ENCODE results near the gene IPO9.
A peak's percentile ranks its signal among the peaks of the same experiment; 100 is the strongest.

Gene IPO9

DNA sequence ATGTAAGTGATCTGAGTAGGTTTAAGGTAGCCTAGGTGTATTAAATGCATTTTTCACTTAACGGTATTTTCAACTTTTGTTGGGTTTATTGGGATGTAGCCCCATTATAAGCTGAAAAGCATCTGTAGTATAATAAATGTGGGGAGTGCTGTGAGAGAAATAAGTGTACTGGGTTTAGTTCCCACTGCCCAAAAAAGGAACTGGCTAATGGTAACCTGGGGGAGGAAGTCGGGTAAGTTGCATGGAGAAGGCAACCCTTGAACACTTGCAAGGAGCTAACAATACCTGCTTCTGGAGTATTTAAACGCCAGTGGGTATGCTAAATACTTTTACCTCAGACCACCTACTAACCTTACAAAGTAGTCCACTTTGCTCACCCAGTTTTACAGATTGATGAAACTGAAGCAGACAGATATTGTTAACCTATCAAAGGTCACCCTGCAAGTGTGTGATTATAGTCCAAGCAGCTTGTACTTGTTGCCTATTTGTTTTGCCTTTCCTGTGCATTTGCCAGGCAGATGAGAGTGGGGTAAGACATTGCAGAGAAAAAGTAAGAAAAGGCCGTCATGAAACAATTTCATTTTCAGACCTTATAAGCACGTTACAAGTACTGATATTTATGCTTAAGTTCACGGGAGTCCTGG is 52.1 kb downstream of the IPO9 start:
- no peak overlapping the region for H3K4me3 ChIP-seq (ENCODE audit: insufficient read depth in 1 of 2, low read depth in 1 of 2, low read length in 2 of 2)
- no peak overlapping the region for H2BK12ac ChIP-seq (ENCODE audit: low read length in 2 of 2)
- no peak overlapping the region for H4K8ac ChIP-seq (ENCODE audit: low read length)
- no peaks in the 10 kb centered on the region for H3K27me3 ChIP-seq (ENCODE audit: control insufficient read depth in 1 of 2, insufficient read depth in 1 of 2, low read length in 2 of 2)
- H3K9ac ChIP-seq (ENCODE audit: low read length), result no peak overlapping the region
- H3K14ac ChIP-seq (ENCODE audit: low read length in 2 of 2), result no peak overlapping the region
- no peak overlapping the region for H2BK120ac ChIP-seq (ENCODE audit: low read depth, low read length)
- H2AK5ac ChIP-seq (ENCODE audit: low read length, severe bottlenecking), result no peak overlapping the region
- peaks cover 8 to 19% of the 10 kb centered on the region in 2 experiments for H3K36me3 ChIP-seq (ENCODE audit: control insufficient read depth in 1 of 2, insufficient read depth in 2 of 2, low read depth in 1 of 2, low read length in 2 of 2)
- H4K91ac ChIP-seq (ENCODE audit: low read length), result no peak overlapping the region
- 88% methylated on average over 5 of the region's 6 CpGs for WGBS
- H3K4ac ChIP-seq (ENCODE audit: low read depth in 1 of 2, low read length in 2 of 2), result no peak overlapping the region
- no peak overlapping the region for H2BK15ac ChIP-seq (ENCODE audit: low read depth, poor library complexity, severe bottlenecking)
- peaks cover 26% of the 10 kb centered on the region for H3K4me1 ChIP-seq (ENCODE audit: control insufficient read depth, insufficient read depth, low read depth, low read length)
- no peak overlapping the region for H3K23ac ChIP-seq (ENCODE audit: low read length in 2 of 2)
- H3K18ac ChIP-seq (ENCODE audit: low read depth in 1 of 2, low read length in 2 of 2), result no peak overlapping the region
- H3K79me1 ChIP-seq (replicated peaks; ENCODE audit: low read length, poor library complexity, severe bottlenecking), result no peaks in the 10 kb centered on the region
- H3K4me2 ChIP-seq (ENCODE audit: low read length, poor library complexity, severe bottlenecking), result no peak overlapping the region
- H2AFZ ChIP-seq (ENCODE audit: low read depth, low read length), result no peak overlapping the region
- no peaks in the 10 kb centered on the region for H3K9me3 ChIP-seq (ENCODE audit: control insufficient read depth, low read length)
- H2BK5ac ChIP-seq (ENCODE audit: low read depth, low read length, poor library complexity, severe bottlenecking), result no peak overlapping the region
- DNase-seq, result no peak
- H3K27ac ChIP-seq (ENCODE audit: low read length, poor library complexity, severe bottlenecking), result no peak overlapping the region

DNA sequence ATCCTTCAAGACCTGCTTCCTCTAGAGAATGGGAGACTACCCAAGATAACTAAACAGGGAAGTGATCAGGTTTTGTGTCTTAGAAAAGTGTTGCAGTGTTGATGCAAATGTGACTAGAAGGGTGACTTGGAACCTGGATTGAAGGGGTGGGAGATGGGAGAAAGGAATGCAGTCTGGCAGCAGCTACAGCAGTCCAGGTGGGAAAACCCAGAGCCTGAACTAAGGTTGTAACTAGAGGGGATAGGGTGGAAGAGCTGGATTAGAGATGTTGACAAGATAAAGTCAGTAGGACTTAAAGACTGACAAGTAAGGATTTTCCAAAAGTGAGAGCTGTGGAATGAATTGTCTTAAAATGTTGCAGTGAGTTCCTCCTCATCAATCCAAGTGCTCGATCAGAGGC is 52.7 kb downstream of the IPO9 start:
- Histone ChIP-seq H2AK5ac (ENCODE audit: low read length, severe bottlenecking) (no peak overlapping the region), H3K36me3 (ENCODE audit: control insufficient read depth in 1 of 2, insufficient read depth in 2 of 2, low read depth in 1 of 2, low read length in 2 of 2) (peaks cover 4 to 13% of the 10 kb centered on the region in 2 experiments), H3K9ac (ENCODE audit: low read length) (no peak overlapping the region), H2BK5ac (ENCODE audit: low read depth, low read length, poor library complexity, severe bottlenecking) (no peak overlapping the region), H3K23ac (ENCODE audit: low read length in 2 of 2) (no peak overlapping the region), H2BK15ac (ENCODE audit: low read depth, poor library complexity, severe bottlenecking) (no peak overlapping the region), H3K27me3 (ENCODE audit: control insufficient read depth in 1 of 2, insufficient read depth in 1 of 2, low read length in 2 of 2) (no peaks in the 10 kb centered on the region), H3K4me3 (ENCODE audit: insufficient read depth in 1 of 2, low read depth in 1 of 2, low read length in 2 of 2) (no peak overlapping the region), H3K4me1 (ENCODE audit: control insufficient read depth, insufficient read depth, low read depth, low read length) (peaks cover 26% of the 10 kb centered on the region), H2BK120ac (ENCODE audit: low read depth, low read length) (no peak overlapping the region), H3K4me2 (ENCODE audit: low read length, poor library complexity, severe bottlenecking) (no peak overlapping the region), H4K8ac (ENCODE audit: low read length) (no peak overlapping the region), H2BK12ac (ENCODE audit: low read length in 2 of 2) (no peak overlapping the region), H2AFZ (ENCODE audit: low read depth, low read length) (no peak overlapping the region), H3K9me3 (ENCODE audit: control insufficient read depth, low read length) (no peaks in the 10 kb centered on the region), H3K79me1 (replicated peaks; ENCODE audit: low read length, poor library complexity, severe bottlenecking) (no peaks in the 10 kb centered on the region), H3K18ac (ENCODE audit: low read depth in 1 of 2, low read length in 2 of 2) (no peak overlapping the region), H3K14ac (ENCODE audit: low read length in 2 of 2) (no peak overlapping the region), H4K91ac (ENCODE audit: low read length) (no peak overlapping the region), H3K27ac (ENCODE audit: low read length, poor library complexity, severe bottlenecking) (no peak overlapping the region), H3K4ac (ENCODE audit: low read depth in 1 of 2, low read length in 2 of 2) (no peak overlapping the region)
- 100% methylated on average over 1 of the region's 1 CpG for WGBS
- no peak for DNase-seq

DNA sequence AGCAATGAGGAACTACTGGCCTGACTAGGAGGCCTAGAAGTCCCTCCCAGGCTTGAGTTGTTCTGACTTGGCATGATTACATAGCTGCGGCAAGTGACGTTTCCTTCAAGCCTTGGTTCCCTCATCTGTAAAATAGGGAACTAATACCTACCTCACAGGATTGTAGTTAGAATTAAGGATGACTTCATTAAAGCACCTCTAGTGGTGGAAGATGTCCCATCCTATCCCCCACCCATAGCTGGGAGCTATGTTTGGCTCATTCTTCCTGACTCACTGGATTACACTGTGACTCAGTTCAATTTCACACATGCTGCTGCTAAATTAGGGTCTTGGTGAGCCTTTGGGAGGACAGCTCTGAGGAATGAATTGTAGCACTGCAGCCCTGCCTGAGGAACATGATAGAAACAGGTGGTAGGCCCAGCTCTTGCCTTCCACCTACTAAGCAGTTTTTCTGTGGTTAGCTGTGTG is 53.7 kb downstream of the IPO9 start:
- no peak overlapping the region for H3K27ac ChIP-seq (ENCODE audit: low read length, poor library complexity, severe bottlenecking)
- no peak overlapping the region for H3K14ac ChIP-seq (ENCODE audit: low read length in 2 of 2)
- no peak overlapping the region for H2AFZ ChIP-seq (ENCODE audit: low read depth, low read length)
- H3K9ac ChIP-seq (ENCODE audit: low read length), result peak overlapping the region; percentile 33
- no peak overlapping the region for H3K4ac ChIP-seq (ENCODE audit: low read depth in 1 of 2, low read length in 2 of 2)
- H2BK5ac ChIP-seq (ENCODE audit: low read depth, low read length, poor library complexity, severe bottlenecking), result no peak overlapping the region
- no peak overlapping the region for H3K23ac ChIP-seq (ENCODE audit: low read length in 2 of 2)
- H4K8ac ChIP-seq (ENCODE audit: low read length), result no peak overlapping the region
- no peak overlapping the region for H2AK5ac ChIP-seq (ENCODE audit: low read length, severe bottlenecking)
- peak; percentile 81 for DNase-seq
- no peak overlapping the region for H3K18ac ChIP-seq (ENCODE audit: low read depth in 1 of 2, low read length in 2 of 2)
- H3K79me1 ChIP-seq (replicated peaks; ENCODE audit: low read length, poor library complexity, severe bottlenecking), result no peaks in the 10 kb centered on the region
- H3K4me3 ChIP-seq (ENCODE audit: insufficient read depth in 1 of 2, low read depth in 1 of 2, low read length in 2 of 2), result no peak overlapping the region
- peaks cover 26% of the 10 kb centered on the region for H3K4me1 ChIP-seq (ENCODE audit: control insufficient read depth, insufficient read depth, low read depth, low read length)
- no peak overlapping the region for H4K91ac ChIP-seq (ENCODE audit: low read length)
- no peaks in the 10 kb centered on the region for H3K27me3 ChIP-seq (ENCODE audit: control insufficient read depth in 1 of 2, insufficient read depth in 1 of 2, low read length in 2 of 2)
- 86% methylated on average over 2 of the region's 2 CpGs for WGBS
- no peak overlapping the region for H2BK15ac ChIP-seq (ENCODE audit: low read depth, poor library complexity, severe bottlenecking)
- peaks cover 4 to 5% of the 10 kb centered on the region in 2 experiments for H3K36me3 ChIP-seq (ENCODE audit: control insufficient read depth in 1 of 2, insufficient read depth in 2 of 2, low read depth in 1 of 2, low read length in 2 of 2)
- no peaks in the 10 kb centered on the region for H3K9me3 ChIP-seq (ENCODE audit: control insufficient read depth, low read length)
- H2BK12ac ChIP-seq (ENCODE audit: low read length in 2 of 2), result no peak overlapping the region
- no peak overlapping the region for H2BK120ac ChIP-seq (ENCODE audit: low read depth, low read length)
- H3K4me2 ChIP-seq (ENCODE audit: low read length, poor library complexity, severe bottlenecking), result no peak overlapping the region

DNA sequence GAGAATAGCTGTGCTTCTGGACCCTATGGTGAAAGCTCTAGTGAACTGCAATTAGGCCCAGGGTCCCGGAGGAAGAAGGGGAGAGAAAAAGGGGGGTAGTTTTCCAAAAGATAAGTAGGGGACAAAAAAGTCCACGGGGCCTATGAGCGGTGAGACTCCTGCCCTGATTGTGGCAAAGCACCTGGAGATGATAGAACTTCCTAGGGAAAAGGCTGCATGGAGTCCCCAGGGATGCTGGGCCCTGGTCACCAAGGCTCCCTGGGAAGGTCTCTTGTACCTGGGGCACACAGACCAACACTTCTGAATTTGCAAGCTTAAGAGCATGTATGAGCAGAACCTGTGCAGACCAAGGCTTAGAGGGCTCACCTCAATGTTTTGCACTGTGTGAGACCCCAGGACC is 54.3 kb downstream of the IPO9 start:
- 92% methylated on average over 3 of the region's 3 CpGs for WGBS
- H3K18ac ChIP-seq (ENCODE audit: low read depth in 1 of 2, low read length in 2 of 2), result no peak overlapping the region
- no peak overlapping the region for H2AFZ ChIP-seq (ENCODE audit: low read depth, low read length)

More for the DNA sequence above, 54.3 kb downstream of the IPO9 start:
- Histone ChIP-seq H3K23ac (ENCODE audit: low read length in 2 of 2) (no peak overlapping the region), H3K4me2 (ENCODE audit: low read length, poor library complexity, severe bottlenecking) (no peak overlapping the region), H3K27me3 (ENCODE audit: control insufficient read depth in 1 of 2, insufficient read depth in 1 of 2, low read length in 2 of 2) (no peaks in the 10 kb centered on the region), H2BK120ac (ENCODE audit: low read depth, low read length) (no peak overlapping the region), H3K9ac (ENCODE audit: low read length) (peak overlapping the region; percentile 33), H3K9me3 (ENCODE audit: control insufficient read depth, low read length) (no peaks in the 10 kb centered on the region), H3K14ac (ENCODE audit: low read length in 2 of 2) (no peak overlapping the region), H3K27ac (ENCODE audit: low read length, poor library complexity, severe bottlenecking) (peak overlapping the region; percentile 19), H2BK5ac (ENCODE audit: low read depth, low read length, poor library complexity, severe bottlenecking) (no peak overlapping the region), H2AK5ac (ENCODE audit: low read length, severe bottlenecking) (no peak overlapping the region), H4K8ac (ENCODE audit: low read length) (no peak overlapping the region), H2BK12ac (ENCODE audit: low read length in 2 of 2) (no peak overlapping the region), H4K91ac (ENCODE audit: low read length) (no peak overlapping the region), H2BK15ac (ENCODE audit: low read depth, poor library complexity, severe bottlenecking) (no peak overlapping the region), H3K79me1 (replicated peaks; ENCODE audit: low read length, poor library complexity, severe bottlenecking) (no peaks in the 10 kb centered on the region), H3K4me1 (ENCODE audit: control insufficient read depth, insufficient read depth, low read depth, low read length) (peaks cover 28% of the 10 kb centered on the region), H3K4ac (ENCODE audit: low read depth in 1 of 2, low read length in 2 of 2) (peak overlapping the region in 1 of 2 experiments; percentile 24), H3K36me3 (ENCODE audit: control insufficient read depth in 1 of 2, insufficient read depth in 2 of 2, low read depth in 1 of 2, low read length in 2 of 2) (peaks cover 2 to 5% of the 10 kb centered on the region in 2 experiments), H3K4me3 (ENCODE audit: insufficient read depth in 1 of 2, low read depth in 1 of 2, low read length in 2 of 2) (peak overlapping the region in 1 of 2 experiments; percentile 40)
- no peak for DNase-seq
